GM21423 (cell line): ENCODE measurements around the gene CAV2.
"Not testable (repeated sequence)": the region's sequence is repeated elsewhere in the genome, so short reads cannot be mapped to it uniquely, and the experiment has no call there.

Experiments
- ATAC-seq: cut with Tn5 transposase; IDR thresholded peaks from one replicate; pipeline ENCODE4 v1.9.1; 2021; ENCODE audit warnings: mild to moderate bottlenecking, moderate library complexity; ENCODE audit not compliant: unreplicated experiment

The CAV2 gene, protein sequence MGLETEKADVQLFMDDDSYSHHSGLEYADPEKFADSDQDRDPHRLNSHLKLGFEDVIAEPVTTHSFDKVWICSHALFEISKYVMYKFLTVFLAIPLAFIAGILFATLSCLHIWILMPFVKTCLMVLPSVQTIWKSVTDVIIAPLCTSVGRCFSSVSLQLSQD

GRCh38 chr7:116499168-116500077, at the start of gene CAV2:
Gene CAV2, plus strand, starts transcription at chr7:116499738. Its CDS starts 44 bp downstream, at chr7:116499782.
- no peak for ATAC-seq

- no peak for ATAC-seq
Observed at GRCh38 chr7:116449950-116450349, 49.6 kb upstream of the CAV2 start.

DNA sequence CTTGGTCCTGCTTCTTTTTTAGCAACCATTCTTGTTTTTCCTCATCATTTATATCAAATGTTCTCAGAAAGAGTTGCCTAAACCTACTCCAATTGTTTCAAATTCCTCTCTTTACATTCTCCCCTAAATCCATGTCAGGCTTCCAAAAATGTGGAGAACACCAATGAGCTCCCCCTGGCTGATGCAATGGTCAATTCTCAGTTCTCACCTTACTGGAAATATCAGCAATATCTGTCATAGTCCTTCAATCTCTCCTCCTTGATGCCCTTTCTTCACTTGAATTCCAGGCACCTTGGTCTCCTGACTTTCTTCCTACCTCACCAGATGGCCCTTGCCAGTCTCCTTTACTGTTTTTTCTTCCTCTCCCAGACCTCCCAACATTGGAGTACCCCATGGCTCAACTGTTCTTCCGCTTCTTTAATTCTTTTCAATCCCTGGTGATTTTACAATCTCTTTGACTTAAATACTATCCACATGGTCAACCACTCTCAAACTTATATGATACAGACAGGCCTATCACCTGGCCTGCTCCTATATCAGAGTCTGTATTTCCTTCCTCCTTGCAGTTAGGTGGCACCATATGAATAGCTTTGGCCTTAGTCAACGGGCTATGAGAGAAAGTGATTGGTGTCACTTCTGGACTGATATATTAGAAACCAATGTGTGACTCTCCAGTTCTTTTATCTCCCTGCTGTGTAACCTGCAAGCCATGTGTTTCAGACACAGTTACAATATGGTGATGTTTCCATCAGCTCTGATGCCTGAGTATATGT, 47.4 kb upstream of the CAV2 start:
- no peak for ATAC-seq

GRCh38 chr7:116454377-116454776, 45.2 kb upstream of the CAV2 start:
- no peak for ATAC-seq

DNA sequence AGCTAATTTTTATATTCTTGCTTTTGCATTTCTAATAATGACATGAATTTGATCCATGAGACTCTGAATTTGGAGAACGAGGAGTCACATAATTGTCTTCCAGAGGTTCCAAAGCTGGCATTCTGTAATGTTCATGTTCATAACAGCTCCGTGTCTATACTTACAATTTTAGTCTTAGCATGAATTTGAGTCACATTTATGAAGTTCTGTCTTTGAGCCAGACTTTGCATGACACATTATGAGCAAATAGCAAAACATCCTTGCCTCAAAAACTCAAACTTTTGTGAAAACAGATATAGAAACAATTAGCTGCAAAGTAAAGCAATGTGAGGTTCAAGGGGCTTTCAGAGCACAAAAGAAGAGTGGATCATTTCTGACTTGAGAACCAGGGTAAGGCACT, 44.5 kb upstream of the CAV2 start:
- ATAC-seq = no peak

- ATAC-seq = no peak
Observed at GRCh38 chr7:116455499-116455898, 44.0 kb upstream of the CAV2 start.

GRCh38 chr7:116461500-116461899, 38.0 kb upstream of the CAV2 start:
- no peak for ATAC-seq

DNA sequence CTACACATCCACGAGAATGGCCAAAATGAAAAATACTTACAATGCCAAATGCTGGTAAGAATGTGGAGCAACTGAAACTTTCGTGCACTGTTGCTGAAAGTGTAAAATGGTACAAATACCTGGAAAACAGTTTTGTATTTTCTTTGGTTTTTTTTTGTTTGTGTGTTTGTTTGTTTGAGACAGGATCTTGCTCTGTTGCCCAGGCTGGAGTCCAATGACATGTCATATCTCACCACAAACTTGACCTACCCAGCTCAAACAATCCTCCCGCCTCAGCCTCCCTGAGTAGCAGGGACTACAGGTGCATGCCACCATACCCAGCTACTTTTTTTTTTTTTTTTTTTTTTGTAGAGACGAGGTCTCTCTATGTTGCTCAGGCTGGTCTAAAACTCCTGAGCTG, 35.6 kb upstream of the CAV2 start:
- no peak for ATAC-seq

- ATAC-seq = no peak
Observed at GRCh38 chr7:116464375-116464774, 35.2 kb upstream of the CAV2 start.

GRCh38 chr7:116465125-116465524, 34.4 kb upstream of the CAV2 start:
- ATAC-seq = no peak

DNA sequence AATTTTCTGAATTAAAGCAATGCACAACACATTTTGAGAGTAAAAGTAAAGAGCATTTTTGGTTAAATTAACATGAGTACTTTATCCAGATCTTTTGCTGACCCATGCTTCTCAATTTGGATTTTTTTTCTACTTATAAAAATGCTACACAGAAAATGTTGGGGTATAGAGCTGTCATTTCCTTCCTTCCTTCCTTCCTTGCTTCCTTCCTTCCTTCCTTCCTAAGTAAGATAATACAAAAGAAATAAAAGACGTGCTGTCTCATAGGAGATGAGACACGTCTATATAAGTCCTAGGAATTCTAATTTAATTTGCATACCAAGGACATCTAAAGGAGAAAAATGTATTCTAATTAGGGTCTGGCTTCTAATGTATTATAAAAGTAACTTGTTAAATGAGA, 31.0 kb upstream of the CAV2 start:
- no peak for ATAC-seq

DNA sequence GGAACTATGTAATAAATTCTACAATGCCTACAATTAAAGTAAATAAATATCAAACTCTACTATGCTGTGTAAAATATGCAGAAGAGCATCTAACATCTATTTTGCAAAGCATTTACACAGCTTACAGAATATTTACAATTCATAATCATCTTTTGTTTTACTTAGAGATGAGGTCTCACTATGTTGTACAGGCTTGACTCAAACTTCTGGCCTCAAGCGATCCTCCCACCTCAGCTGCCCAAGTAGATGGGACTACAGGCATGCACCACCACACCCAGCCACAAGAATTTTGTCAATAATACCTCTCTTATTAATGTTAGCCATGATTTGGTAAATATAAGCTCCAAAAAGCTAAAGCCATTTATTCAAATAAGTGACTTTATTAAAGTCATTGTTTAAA, 21.9 kb upstream of the CAV2 start:
- no peak for ATAC-seq

GRCh38 chr7:116478834-116479233, 20.7 kb upstream of the CAV2 start:
- no peak for ATAC-seq

- ATAC-seq = no peak
Observed at GRCh38 chr7:116483271-116483942, 16.1 kb upstream of the CAV2 start.

DNA sequence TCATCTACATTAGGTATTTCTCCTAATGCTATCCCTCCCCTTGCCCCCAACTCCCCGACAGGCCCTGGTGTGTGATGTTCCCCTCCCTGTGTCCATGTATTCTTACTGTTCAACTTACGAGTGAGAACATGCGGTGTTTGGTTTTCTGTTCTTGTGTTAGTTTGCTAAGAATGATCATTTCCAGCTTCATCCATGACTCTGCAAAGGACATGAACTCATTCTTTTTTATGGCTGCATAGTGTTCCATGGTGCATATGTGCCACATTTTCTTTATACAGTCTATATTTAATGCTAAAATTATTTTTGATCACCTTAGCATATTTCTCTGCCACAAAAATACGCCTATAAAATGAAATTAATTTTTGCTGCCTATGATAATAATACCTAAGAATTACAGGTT, 15.1 kb upstream of the CAV2 start:
- not testable (repeated sequence) for ATAC-seq

DNA sequence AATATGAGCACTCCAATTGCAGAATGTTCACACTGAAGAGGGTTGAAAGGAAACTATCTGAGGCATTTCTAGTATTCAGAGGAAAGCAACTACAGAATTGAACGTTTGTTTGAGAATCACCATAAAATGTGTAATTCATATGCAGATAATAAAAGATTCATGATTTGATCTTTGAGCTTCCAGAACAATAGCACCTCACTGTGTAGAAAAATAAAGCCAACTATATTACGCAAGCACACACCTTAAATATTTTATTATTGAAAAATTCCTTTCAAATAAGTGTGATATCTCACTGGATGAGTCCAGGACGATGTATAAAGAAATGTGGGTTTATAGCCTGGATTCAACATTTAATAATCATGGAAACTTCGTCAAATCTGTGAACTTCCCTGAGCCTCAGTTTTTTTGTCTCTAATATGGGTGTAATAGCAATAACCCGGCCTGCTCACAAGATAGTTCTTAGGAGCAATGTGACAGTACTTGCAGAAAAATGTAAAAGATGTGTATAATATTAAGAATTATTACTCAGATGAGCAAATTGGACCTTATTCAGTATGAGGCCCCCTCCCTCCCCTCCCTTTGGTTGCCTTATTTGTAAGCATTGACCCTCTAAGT, 11.5 kb upstream of the CAV2 start:
- no peak for ATAC-seq

GRCh38 chr7:116490351-116490750, 9.2 kb upstream of the CAV2 start:
- ATAC-seq = no peak

DNA sequence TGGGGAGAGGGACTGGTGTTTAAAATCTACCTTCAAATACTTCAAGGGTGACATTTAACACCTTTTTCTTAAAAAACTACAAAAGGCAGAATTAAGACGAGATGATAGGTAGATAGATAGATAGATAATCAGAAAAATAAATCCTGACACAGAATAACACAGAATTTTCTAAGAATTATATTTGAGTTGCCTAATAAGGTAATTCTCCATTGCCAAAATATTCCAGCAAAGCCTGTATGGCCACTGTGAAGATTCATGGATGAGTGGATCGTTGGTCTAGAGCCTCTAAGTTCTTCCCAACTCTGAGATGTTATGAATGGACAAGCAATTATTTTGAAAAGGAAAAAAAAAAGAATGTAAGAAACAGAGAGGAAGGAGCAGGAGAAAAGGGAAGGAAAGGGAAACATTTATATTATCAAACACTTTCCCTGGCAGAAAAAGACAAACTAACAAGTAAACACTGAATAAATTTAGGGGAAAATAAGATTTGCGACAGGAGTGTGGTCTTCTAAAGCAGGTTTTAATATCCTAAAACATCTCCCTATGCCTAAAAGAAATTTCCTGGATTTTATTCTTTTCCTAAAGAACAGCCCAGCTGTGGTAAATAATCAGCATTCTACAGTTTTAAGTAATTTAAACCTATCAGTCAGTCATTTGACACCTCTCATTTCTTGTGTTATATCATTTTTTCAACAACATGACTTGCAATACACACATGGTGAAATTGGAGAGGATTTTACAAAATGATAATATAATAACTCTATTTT, 7.5 kb upstream of the CAV2 start:
- ATAC-seq = no peak

DNA sequence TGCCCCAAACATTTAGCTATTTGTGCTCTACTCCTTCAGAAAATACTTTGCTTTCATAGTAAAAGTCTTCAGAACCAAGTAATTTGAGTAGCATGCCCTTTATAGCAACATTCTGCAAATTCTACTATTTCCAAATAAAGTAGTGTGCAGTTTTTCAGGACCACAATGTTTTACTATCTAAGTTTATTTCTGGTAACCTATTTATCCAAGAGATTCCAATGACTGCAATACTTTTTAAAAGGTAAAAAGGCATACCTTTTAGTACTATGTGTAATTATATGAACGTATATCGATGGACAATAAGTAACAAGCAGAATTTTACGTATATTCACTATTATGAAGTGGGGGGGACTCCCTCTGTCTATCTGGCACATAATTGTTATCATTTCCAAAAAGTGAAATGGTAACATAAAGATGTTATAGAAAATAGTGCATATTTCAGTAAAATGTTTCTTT, 6.9 kb upstream of the CAV2 start:
- ATAC-seq = no peak

DNA sequence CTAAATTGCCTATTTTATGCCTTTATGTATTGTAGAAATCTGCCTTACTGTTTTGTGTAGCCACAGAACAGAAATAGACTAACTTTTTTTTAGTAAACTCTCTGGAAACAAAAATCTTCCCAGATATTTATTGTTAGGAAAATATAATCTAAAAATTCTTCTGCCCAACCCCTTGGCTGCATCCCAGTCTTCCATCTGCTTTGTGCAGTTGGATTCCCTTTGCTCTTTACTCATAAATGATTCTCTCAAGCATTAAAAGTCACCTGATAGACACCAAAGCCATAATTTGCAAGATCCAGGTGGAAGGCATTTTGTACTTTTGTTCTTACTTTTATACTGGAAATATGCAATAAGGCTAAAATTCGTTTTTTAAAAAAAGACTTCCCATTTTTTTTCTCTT, 6.1 kb upstream of the CAV2 start:
- ATAC-seq = no peak
